OCI-LY7 (cell line): Measurements from ENCODE around the gene LHFPL2.

Experiments used
- EZH2phosphoT487 ChIP-seq: fragments of 200-600 bp; sonication (generic); IDR thresholded peaks from 2 replicates; pipeline ENCODE4 v1.6.1; 2018; ENCODE audit warnings: low read depth, borderline replicate concordance, mild to moderate bottlenecking, mixed run types, antibody characterized with exemption, low read length, moderate library complexity, mixed read lengths
- TF ChIP-seq, protein P1 (sequence below): fragments of 200-600 bp; sonication (generic); conservative IDR thresholded peaks from 2 replicates; pipeline ENCODE4 v1.5.1; 2014; ENCODE audit warnings: mild to moderate bottlenecking, antibody characterized with exemption, low read length, moderate library complexity, mixed read lengths

DNA sequence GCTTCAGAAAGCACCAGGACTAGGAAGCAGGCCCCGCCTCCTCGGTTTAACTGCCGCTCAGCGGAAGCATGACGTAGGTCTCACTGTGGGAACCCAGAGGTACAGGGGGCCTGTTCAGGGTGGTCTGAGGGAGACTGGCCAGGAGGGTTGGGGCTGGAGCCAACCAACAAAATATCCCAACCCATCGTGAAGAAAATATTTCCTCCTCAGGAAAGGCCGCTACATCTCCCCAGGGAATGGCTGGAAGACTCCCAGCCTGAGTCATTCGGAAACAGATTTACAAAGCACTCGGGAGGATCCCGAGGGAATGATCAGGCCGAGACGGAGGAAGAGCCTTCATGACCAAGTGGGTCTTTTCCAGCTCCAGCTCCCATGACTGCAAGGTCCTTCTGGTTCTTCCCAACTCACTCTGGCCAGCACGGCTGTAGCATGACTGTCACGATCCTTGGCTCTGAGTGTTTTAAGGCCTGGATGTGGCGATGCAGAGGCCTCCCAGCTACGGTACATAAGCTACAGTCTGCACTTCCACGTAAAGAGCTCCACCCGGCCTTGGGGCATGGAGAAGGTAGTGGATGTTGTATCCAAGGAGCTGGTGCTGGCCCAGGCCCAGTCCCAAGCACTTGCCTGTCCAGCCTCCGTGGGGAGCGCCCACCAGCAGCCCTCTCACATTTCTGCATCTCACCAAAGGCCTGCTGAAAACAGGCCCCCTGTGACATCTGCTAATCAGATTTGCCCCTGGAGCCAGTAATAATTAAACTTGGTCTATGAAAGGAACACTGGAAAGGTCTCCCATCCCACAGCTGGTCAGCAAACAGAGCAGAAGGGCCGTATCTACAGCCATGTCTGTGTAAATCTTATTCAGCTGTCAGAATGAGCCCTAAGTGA is 100.6 kb downstream of the LHFPL2 start:
- TF ChIP-seq EZH2phosphoT487 = no peak
- TF ChIP-seq, protein P1, sequence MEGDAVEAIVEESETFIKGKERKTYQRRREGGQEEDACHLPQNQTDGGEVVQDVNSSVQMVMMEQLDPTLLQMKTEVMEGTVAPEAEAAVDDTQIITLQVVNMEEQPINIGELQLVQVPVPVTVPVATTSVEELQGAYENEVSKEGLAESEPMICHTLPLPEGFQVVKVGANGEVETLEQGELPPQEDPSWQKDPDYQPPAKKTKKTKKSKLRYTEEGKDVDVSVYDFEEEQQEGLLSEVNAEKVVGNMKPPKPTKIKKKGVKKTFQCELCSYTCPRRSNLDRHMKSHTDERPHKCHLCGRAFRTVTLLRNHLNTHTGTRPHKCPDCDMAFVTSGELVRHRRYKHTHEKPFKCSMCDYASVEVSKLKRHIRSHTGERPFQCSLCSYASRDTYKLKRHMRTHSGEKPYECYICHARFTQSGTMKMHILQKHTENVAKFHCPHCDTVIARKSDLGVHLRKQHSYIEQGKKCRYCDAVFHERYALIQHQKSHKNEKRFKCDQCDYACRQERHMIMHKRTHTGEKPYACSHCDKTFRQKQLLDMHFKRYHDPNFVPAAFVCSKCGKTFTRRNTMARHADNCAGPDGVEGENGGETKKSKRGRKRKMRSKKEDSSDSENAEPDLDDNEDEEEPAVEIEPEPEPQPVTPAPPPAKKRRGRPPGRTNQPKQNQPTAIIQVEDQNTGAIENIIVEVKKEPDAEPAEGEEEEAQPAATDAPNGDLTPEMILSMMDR = no peak
